GM18499 (cell line): ENCODE measurements around the gene HK3.
"Not testable (repeated sequence)": the region's sequence is repeated elsewhere in the genome, so short reads cannot be mapped to it uniquely, and the experiment has no call there.

Experiments
- ATAC-seq: cut with Tn5 transposase; IDR thresholded peaks from one replicate; pipeline ENCODE4 v1.9.1; 2021; ENCODE audit warnings: moderate number of reproducible peaks; ENCODE audit not compliant: insufficient read depth, unreplicated experiment

Gene HK3

GRCh38 chr5:176884571-176884890 is 14.6 kb downstream of the HK3 start:
- ATAC-seq: no peak

GRCh38 chr5:176883700-176884570 is 15.2 kb downstream of the HK3 start:
- ATAC-seq: no peak

GRCh38 chr5:176882567-176882903 is 16.6 kb downstream of the HK3 start:
- ATAC-seq: no peak

GRCh38 chr5:176881816-176882566 is 17.2 kb downstream of the HK3 start:
- no peak for ATAC-seq

GRCh38 chr5:176881021-176881749 is 18.0 kb downstream of the HK3 start:
- no peak for ATAC-seq

GRCh38 chr5:176880366-176881020 is 18.7 kb downstream of the HK3 start:
- ATAC-seq: no peak

GRCh38 chr5:176879663-176880361 is 19.3 kb downstream of the HK3 start:
- ATAC-seq: no peak

- no peak for ATAC-seq
These were observed 20.1 kb downstream of the HK3 start for GRCh38 chr5:176878906-176879662.

- ATAC-seq: no peak
These were observed 20.7 kb downstream of the HK3 start for GRCh38 chr5:176878463-176878862.

- ATAC-seq: no peak
These were observed 21.3 kb downstream of the HK3 start for GRCh38 chr5:176877793-176878331.

GRCh38 chr5:176876506-176877431 is 22.4 kb downstream of the HK3 start:
- ATAC-seq: no peak

- no peak for ATAC-seq
These were observed 23.2 kb downstream of the HK3 start for GRCh38 chr5:176875783-176876505.

- ATAC-seq: no peak
These were observed 24.1 kb downstream of the HK3 start for GRCh38 chr5:176875014-176875550.

GRCh38 chr5:176874198-176874780 is 24.9 kb downstream of the HK3 start:
- no peak for ATAC-seq

GRCh38 chr5:176873541-176874172 is 25.5 kb downstream of the HK3 start:
- ATAC-seq: no peak

GRCh38 chr5:176873011-176873410 is 26.1 kb downstream of the HK3 start:
- ATAC-seq: not testable (repeated sequence)
